BE2C (cell line): Measurements from ENCODE around the gene SRR.
"Not testable (repeated sequence)": the region's sequence is repeated elsewhere in the genome, so short reads cannot be mapped to it uniquely, and the experiment has no call there.

ENCODE experiments used
- DNase-seq: peaks from one replicate; pipeline ENCODE4 v3.0.0-alpha.2; 2020
- H3K27me3 ChIP-seq: fragments of 250-450 bp; sonication (Bioruptor Pico); 2 replicates; pipeline ENCODE4 v1.5.1; 2020; ENCODE audit warnings: mild to moderate bottlenecking
- H3K36me3 ChIP-seq: fragments of 250-450 bp; sonication (Bioruptor Pico); 2 replicates; pipeline ENCODE4 v1.5.1; 2020; ENCODE audit warnings: mild to moderate bottlenecking
- H3K4me1 ChIP-seq: fragments of 250-450 bp; sonication (Bioruptor Pico); 2 replicates; pipeline ENCODE4 v1.5.1; 2020
- H3K4me3 ChIP-seq: 2 replicates; pipeline ENCODE4 v1.5.1; 2011; ENCODE audit warnings: low read depth, low read length
- H3K9me3 ChIP-seq: fragments of 250-450 bp; sonication (Bioruptor Pico); 2 replicates; pipeline ENCODE4 v1.5.1; 2020
- TF ChIP-seq, protein P1 (sequence below): IDR thresholded peaks from 2 replicates; pipeline ENCODE4 v1.5.1; 2012; ENCODE audit warnings: mild to moderate bottlenecking, low read depth, low read length

SRR gene

DNA sequence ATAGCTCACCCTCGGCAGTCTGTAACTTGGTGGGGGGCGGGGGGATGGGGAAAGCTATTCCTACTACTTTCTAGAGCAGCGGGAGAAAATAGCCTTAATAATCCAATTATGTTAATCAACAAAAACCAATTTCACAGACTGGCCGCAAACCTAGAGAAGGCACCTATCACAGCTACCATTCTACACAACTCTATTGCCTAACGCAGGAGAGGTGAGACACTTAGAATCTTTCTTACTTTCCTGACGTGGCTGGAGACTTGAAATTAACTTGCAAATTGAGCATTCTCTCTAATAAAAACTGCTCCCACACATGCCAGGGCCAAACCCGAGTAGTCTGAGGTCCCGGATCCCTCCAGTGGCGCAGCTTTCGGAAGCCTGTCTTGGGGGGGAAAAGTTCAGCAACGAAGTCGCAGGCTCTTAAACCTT is 959 bp upstream of the SRR start:
- H3K4me3 ChIP-seq = peak overlapping the region; percentile 82
- no peaks in the 10 kb centered on the region for H3K36me3 ChIP-seq
- no peaks in the 10 kb centered on the region for H3K4me1 ChIP-seq
- H3K9me3 ChIP-seq = no peaks in the 10 kb centered on the region
- no peak for DNase-seq
- no peaks in the 10 kb centered on the region for H3K27me3 ChIP-seq
- TF ChIP-seq, protein P1, sequence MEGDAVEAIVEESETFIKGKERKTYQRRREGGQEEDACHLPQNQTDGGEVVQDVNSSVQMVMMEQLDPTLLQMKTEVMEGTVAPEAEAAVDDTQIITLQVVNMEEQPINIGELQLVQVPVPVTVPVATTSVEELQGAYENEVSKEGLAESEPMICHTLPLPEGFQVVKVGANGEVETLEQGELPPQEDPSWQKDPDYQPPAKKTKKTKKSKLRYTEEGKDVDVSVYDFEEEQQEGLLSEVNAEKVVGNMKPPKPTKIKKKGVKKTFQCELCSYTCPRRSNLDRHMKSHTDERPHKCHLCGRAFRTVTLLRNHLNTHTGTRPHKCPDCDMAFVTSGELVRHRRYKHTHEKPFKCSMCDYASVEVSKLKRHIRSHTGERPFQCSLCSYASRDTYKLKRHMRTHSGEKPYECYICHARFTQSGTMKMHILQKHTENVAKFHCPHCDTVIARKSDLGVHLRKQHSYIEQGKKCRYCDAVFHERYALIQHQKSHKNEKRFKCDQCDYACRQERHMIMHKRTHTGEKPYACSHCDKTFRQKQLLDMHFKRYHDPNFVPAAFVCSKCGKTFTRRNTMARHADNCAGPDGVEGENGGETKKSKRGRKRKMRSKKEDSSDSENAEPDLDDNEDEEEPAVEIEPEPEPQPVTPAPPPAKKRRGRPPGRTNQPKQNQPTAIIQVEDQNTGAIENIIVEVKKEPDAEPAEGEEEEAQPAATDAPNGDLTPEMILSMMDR = no peak

DNA sequence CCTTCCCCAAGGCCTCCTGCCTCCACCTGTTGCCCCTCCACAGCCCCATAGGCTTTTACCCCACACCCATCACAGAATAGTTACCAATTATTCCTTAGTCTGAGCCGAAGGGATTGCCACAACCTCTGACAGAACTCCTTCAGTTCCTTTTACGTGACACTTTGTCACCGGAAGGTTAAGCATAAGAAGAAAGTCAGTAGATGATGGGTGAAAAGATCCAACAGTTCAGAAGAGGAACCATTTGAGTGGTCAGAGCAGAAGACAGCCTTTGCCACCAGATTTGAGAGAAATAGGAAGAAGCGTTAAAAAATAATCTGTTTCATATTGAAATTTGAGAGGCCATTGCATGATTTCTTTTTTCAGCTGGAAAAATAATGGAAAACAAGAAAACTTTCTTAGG is 1.2 kb downstream of the SRR start:
- Histone ChIP-seq H3K9me3 (no peaks in the 10 kb centered on the region), H3K4me1 (no peaks in the 10 kb centered on the region), H3K4me3 (no peak overlapping the region), H3K27me3 (no peaks in the 10 kb centered on the region), H3K36me3 (no peaks in the 10 kb centered on the region)
- TF ChIP-seq, protein P1 = no peak
- no peak for DNase-seq

DNA sequence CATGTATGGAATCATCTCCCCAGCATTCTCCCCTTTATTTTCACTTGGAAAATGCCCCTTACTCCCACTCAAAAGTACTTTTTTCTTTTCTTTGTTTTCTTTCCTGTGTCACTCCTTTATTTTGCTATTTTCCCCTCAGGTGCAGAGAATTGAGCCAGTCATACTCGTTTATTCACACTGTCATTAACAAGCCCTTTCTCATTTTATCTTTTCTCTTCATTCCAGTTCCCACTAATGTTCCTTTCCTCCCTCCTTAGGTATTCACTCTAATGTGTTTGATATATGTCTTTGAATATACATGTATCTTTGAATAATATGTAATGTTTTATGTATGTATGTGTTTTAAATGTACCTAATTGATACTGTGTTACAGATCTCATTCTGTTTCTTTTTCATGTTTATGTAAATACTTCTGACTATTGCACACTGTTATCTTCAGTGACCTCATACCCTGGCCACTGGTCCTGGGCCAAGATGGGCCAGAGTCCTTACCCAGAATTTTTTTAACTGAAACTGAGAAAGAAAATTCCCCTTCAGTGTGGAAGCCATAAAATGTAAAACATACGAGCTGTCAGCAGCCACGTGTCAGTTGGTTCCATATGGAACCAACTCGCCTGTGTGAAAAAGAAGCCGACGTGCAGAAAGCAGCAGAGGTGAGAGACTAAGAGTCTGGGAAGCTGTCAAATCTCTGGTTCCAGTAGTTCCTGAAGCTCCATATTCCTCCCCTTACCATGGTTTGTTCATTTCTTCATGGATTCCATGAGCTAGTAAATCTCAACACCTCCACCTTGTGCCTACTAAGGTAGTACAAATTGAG is 5.8 kb downstream of the SRR start:
- TF ChIP-seq, protein P1 = no peak
- no peaks in the 10 kb centered on the region for H3K9me3 ChIP-seq
- H3K36me3 ChIP-seq = no peaks in the 10 kb centered on the region
- H3K4me1 ChIP-seq = no peaks in the 10 kb centered on the region
- no peak for DNase-seq
- H3K27me3 ChIP-seq = no peaks in the 10 kb centered on the region
- H3K4me3 ChIP-seq = no peak overlapping the region

DNA sequence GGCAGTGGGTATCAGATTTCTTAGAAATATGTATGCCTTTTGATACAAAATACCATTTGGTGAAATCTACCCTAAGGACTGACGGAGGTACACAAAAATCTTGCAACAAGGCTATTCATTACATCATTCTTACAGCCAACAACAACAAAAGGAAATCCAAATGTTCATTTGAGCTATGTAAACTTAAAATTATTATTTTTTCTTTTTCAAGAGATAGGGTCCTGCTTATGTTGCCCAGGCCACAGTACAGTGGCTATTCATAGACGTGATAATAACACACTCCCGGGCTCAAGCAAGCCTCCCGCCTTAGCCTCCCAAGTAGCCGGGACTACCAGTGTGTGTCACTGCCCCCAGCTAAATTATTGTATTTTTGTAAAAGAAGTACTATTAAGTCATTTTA is 9.0 kb downstream of the SRR start:
- no peak overlapping the region for H3K4me3 ChIP-seq
- no peaks in the 10 kb centered on the region for H3K36me3 ChIP-seq
- no peaks in the 10 kb centered on the region for H3K4me1 ChIP-seq
- H3K9me3 ChIP-seq = no peaks in the 10 kb centered on the region
- DNase-seq = no peak
- no peaks in the 10 kb centered on the region for H3K27me3 ChIP-seq
- TF ChIP-seq, protein P1 = no peak

DNA sequence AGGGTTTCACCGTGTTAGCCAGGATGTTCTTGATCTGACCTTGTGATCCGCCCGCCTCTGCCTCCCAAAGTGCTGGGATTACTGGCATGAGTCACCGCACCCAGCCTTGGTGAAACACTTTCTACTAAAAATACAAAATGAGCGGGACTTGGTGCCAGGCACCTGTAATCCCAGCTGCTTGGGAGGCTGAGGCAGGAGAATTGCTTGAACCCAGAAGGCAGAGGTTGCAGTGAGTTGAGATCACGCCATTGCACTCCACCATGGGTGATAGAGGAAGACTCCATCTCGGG is 13.1 kb downstream of the SRR start:
- H3K27me3 ChIP-seq, H3K4me1 ChIP-seq, DNase-seq, H3K4me3 ChIP-seq, H3K9me3 ChIP-seq, H3K36me3 ChIP-seq: not testable (repeated sequence)

DNA sequence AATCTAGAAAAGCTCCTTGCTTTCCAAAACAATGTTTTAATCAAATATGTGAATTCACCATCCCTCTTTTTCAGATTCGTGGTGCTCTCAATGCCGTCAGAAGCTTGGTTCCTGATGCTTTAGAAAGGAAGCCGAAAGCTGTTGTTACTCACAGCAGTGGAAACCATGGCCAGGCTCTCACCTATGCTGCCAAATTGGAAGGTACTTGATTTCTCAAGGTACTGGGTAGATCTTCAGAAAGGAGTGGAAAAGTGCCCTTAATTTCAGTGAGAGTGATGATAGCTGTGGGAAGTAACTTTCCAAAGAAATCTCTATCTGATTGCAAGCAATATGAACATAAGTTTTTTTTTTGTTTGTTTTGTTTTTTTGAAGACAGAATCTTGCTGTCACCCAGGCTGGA is 14.0 kb downstream of the SRR start:
- TF ChIP-seq, protein P1 = no peak
- H3K9me3 ChIP-seq = no peaks in the 10 kb centered on the region
- peaks cover under 1% of the 10 kb centered on the region for H3K36me3 ChIP-seq
- DNase-seq = no peak
- no peak overlapping the region for H3K4me3 ChIP-seq
- H3K27me3 ChIP-seq = no peaks in the 10 kb centered on the region
- H3K4me1 ChIP-seq = no peaks in the 10 kb centered on the region

DNA sequence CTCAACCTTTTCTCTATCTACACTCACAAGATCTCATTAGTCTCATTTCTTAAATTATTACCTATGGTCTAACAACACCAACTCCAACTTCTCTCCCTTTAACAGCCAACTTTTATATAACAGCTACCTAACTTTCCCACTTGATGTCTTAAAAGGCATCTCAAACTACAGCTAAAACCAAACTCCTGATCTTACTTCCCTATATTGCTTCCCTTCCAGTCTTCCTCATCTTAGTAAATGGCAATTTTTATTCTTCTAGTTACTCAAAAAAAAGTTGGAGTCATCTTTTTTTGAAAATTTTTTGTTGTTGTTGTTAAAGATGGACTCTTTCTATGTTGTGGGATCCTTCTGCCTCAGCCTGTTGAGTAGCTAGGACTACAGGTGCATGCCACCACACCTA is 15.3 kb downstream of the SRR start:
- Histone ChIP-seq H3K4me3 (no peak overlapping the region), H3K36me3 (peaks cover 13% of the 10 kb centered on the region), H3K4me1 (no peaks in the 10 kb centered on the region), H3K9me3 (no peaks in the 10 kb centered on the region), H3K27me3 (no peaks in the 10 kb centered on the region)
- no peak for DNase-seq
- TF ChIP-seq, protein P1 = no peak
